Transverse colon (tissue), 4 donors: Measurements from ENCODE around the gene BCL2L1.

Experiments
- CTCF ChIP-seq, 5 experiments: fragments of 200-600 bp in 3 of 5; fragments of 450-650 bp in 2 of 5; sonication (generic) in 3 of 5; IDR thresholded peaks; 1 replicate in 2 of 5; 2 replicates in 3 of 5; pipeline ENCODE4 v1.5.1; 2016 to 2017; ENCODE audit warnings: antibody characterized with exemption in 5 of 5, inconsistent platforms in 3 of 5, mild to moderate bottlenecking in 2 of 5, moderate library complexity in 1 of 5
- EP300 ChIP-seq: sonication (generic); formaldehyde crosslinking; IDR thresholded peaks from one replicate; pipeline ENCODE4 v1.6.1; 2017; ENCODE audit warnings: antibody characterized with exemption, low read depth
- POLR2A ChIP-seq: fragments of 450-650 bp; IDR thresholded peaks from one replicate; pipeline ENCODE4 v1.6.1; 2016; ENCODE audit warnings: antibody characterized with exemption, mild to moderate bottlenecking, moderate library complexity
- POLR2AphosphoS5 ChIP-seq, 3 donors: sonication (generic); formaldehyde crosslinking; IDR thresholded peaks; one replicate each; pipeline ENCODE4 v1.6.1; 2016; ENCODE audit warnings: antibody characterized with exemption in 3 of 3

GRCh38 chr20:31667315-31668285 lies 55.1 kb downstream of the BCL2L1 start:
- TF ChIP-seq POLR2A: no peak
- TF ChIP-seq POLR2AphosphoS5 (IDR thresholded peaks at IDR 0.05): no peak
- no peak for TF ChIP-seq EP300
- TF ChIP-seq CTCF (IDR thresholded peaks at IDR 0.05): no peak
